HL-60 (cell line): ENCODE measurements around the gene PLXNA2.

ENCODE experiments used
- DNase-seq, 2 experiments: peaks; one replicate each; pipeline ENCODE4 v3.0.0-alpha.2; 2010 to 2020; ENCODE audit warnings: low read depth in 1 of 2, low spot score in 1 of 2
- H3K27ac ChIP-seq: fragments of 250-450 bp; sonication (Bioruptor Pico); replicated peaks from 2 replicates; pipeline ENCODE4 v1.5.1; 2020; ENCODE audit warnings: mild to moderate bottlenecking, moderate library complexity
- H3K27me3 ChIP-seq: fragments of 250-450 bp; sonication (Bioruptor Pico); 2 replicates; pipeline ENCODE4 v1.5.1; 2021; ENCODE audit warnings: mild to moderate bottlenecking, moderate library complexity; ENCODE audit not compliant: insufficient read depth, poor library complexity, severe bottlenecking
- H3K4me3 ChIP-seq: replicated peaks from 2 replicates; pipeline ENCODE4 v1.5.1; 2011; ENCODE audit warnings: mild to moderate bottlenecking, control low read depth, low read length; ENCODE audit not compliant: insufficient read depth
- CTCF ChIP-seq: IDR thresholded peaks from one replicate; pipeline ENCODE4 v1.5.1; 2011; ENCODE audit warnings: low read length, control low read depth, inconsistent platforms; ENCODE audit not compliant: insufficient read depth
- GABPA ChIP-seq: IDR thresholded peaks from 2 replicates; pipeline ENCODE4 v1.6.1; 2012; ENCODE audit warnings: low read depth
- POLR2AphosphoS5 ChIP-seq: IDR thresholded peaks from 2 replicates; pipeline ENCODE4 v1.6.1; 2012; ENCODE audit warnings: low read depth
- REST ChIP-seq: IDR thresholded peaks from 2 replicates; pipeline ENCODE4 v1.6.1; 2012; ENCODE audit warnings: low read depth; ENCODE audit not compliant: insufficient replicate concordance
- SPI1 ChIP-seq: IDR thresholded peaks from 2 replicates; pipeline ENCODE4 v1.6.1; 2012; ENCODE audit warnings: low read depth, mild to moderate bottlenecking, borderline replicate concordance

PLXNA2 gene

GRCh38 chr1:208059409-208060001, 184.7 kb downstream of the PLXNA2 start:
- DNase-seq: no peak
- Histone ChIP-seq H3K27ac (no peak overlapping the region), H3K4me3 (no peak overlapping the region)

GRCh38 chr1:208058756-208059155, 185.4 kb downstream of the PLXNA2 start:
- peaks cover 5% of the 10 kb centered on the region for H3K27me3 ChIP-seq
- no peak for TF ChIP-seq SPI1
- TF ChIP-seq CTCF: no peak
- TF ChIP-seq POLR2AphosphoS5: no peak
- no peak for TF ChIP-seq GABPA
- no peak for TF ChIP-seq REST
- H3K4me3 ChIP-seq: no peak overlapping the region
- no peak for DNase-seq
- H3K27ac ChIP-seq: no peak overlapping the region

More at GRCh38 chr1:208059409-208060001, 184.7 kb downstream of the PLXNA2 start:
- peaks cover 5% of the 10 kb centered on the region for H3K27me3 ChIP-seq
- TF ChIP-seq SPI1: no peak
- no peak for TF ChIP-seq REST
- TF ChIP-seq POLR2AphosphoS5: no peak
- TF ChIP-seq CTCF: no peak

GRCh38 chr1:208058267-208058666, 185.9 kb downstream of the PLXNA2 start:
- TF ChIP-seq GABPA: no peak
- TF ChIP-seq SPI1: no peak
- no peak for TF ChIP-seq CTCF
- no peak for TF ChIP-seq POLR2AphosphoS5
- TF ChIP-seq REST: no peak
- Histone ChIP-seq H3K27ac (no peak overlapping the region), H3K27me3 (peaks cover 5% of the 10 kb centered on the region), H3K4me3 (no peak overlapping the region)
- DNase-seq: no peak
